ENCODE results near the gene SGF29.
"Not testable (repeated sequence)": the region's sequence is repeated elsewhere in the genome, so short reads cannot be mapped to it uniquely, and the experiment has no call there.

SGF29 gene

GRCh38 chr16:28596115-28596630 lies 42.5 kb downstream of the SGF29 start:
- no peak for DNase-seq (ENCODE audit: low spot score)

GRCh38 chr16:28596840-28597691 lies 43.3 kb downstream of the SGF29 start, which contains the start of gene SULT1A2:
SULT1A2 (minus strand) TSS chr16:28597050; CDS start chr16:28595930, 1,120 bp downstream.
- no peak for DNase-seq (ENCODE audit: low spot score)

GRCh38 chr16:28597692-28598261 lies 44.1 kb downstream of the SGF29 start:
- DNase-seq (ENCODE audit: low spot score): no peak

- not testable (repeated sequence) for DNase-seq (ENCODE audit: low spot score)
Measured at GRCh38 chr16:28599377-28600285, 45.9 kb downstream of the SGF29 start.

GRCh38 chr16:28600965-28601364 lies 47.2 kb downstream of the SGF29 start:
- DNase-seq (ENCODE audit: low spot score): not testable (repeated sequence)

GRCh38 chr16:28601589-28601988 lies 47.9 kb downstream of the SGF29 start:
- DNase-seq (ENCODE audit: low spot score): not testable (repeated sequence)

GRCh38 chr16:28602062-28602461 lies 48.3 kb downstream of the SGF29 start:
- DNase-seq (ENCODE audit: low spot score): not testable (repeated sequence)

- no peak for DNase-seq (ENCODE audit: low spot score)
Measured at GRCh38 chr16:28602529-28602928, 48.8 kb downstream of the SGF29 start.

GRCh38 chr16:28603381-28604185 lies 49.9 kb downstream of the SGF29 start:
- DNase-seq (ENCODE audit: low spot score): no peak

- DNase-seq (ENCODE audit: low spot score): no peak
Measured at GRCh38 chr16:28604186-28604565, 50.5 kb downstream of the SGF29 start.

GRCh38 chr16:28606291-28607115 lies 52.8 kb downstream of the SGF29 start:
- no peak for DNase-seq (ENCODE audit: low spot score)

GRCh38 chr16:28607116-28607623 lies 53.5 kb downstream of the SGF29 start:
- DNase-seq (ENCODE audit: low spot score): no peak

- not testable (repeated sequence) for DNase-seq (ENCODE audit: low spot score)
Measured at GRCh38 chr16:28607681-28608495, 54.2 kb downstream of the SGF29 start.

- not testable (repeated sequence) for DNase-seq (ENCODE audit: low spot score)
Measured at GRCh38 chr16:28608496-28608808, 54.7 kb downstream of the SGF29 start.

GRCh38 chr16:28608867-28609596 lies 55.3 kb downstream of the SGF29 start:
- DNase-seq (ENCODE audit: low spot score): not testable (repeated sequence)

GRCh38 chr16:28609631-28610594 lies 56.2 kb downstream of the SGF29 start, which contains the start of gene SULT1A1:
SULT1A1 (minus strand) TSS chr16:28610044; CDS start chr16:28608855, 1,189 bp downstream.
- DNase-seq (ENCODE audit: low spot score): peak; percentile 3

GRCh38 chr16:28610595-28611191 lies 57.0 kb downstream of the SGF29 start:
- no peak for DNase-seq (ENCODE audit: low spot score)
